HG02840 (cell line): ENCODE measurements around the gene OSBPL2.

Experiments
- ATAC-seq: cut with Tn5 transposase; IDR thresholded peaks from one replicate; pipeline ENCODE4 v1.9.1; 2021; ENCODE audit warnings: mild to moderate bottlenecking, moderate library complexity, moderate number of reproducible peaks; ENCODE audit not compliant: unreplicated experiment, low FRiP score

Gene OSBPL2

DNA sequence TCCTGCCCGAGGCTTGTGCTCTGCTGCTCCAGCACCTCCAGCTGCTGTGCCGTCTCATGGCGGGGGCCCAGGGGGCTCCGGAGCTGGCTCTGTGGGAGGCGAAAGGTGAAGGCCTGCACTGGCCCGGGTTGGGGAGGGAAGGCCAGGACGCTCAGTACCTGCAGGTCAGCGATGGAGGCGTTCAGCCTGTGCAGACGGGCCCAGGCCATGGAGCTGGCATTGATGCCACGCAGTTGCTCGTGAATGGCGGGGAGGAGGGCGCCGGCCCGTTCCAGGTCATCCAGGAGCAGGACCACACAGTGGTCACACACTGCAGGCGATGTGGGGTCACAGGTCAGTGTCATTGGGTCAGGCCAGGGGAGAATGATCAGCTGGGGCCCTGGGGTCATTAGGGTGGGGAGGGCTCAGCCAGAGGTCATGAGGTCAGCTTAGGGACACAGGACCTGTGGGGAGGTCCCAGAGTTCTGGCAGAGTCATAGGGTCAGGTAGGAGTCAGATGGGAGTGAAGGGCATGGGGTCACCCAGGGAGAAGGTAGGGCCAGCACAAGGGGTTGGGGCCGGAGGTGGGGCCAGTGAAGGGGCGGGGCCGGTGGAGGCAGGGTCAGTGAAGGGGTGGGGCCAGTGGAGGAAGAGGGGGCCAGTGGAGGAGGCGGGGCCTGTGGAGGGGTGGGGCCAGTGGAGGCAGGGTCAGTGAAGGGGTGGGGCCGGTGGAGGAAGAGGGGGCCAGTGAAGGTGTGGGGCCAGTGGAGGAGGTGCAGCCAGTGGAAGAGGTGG, 82.4 kb downstream of the OSBPL2 start:
- ATAC-seq: no peak

DNA sequence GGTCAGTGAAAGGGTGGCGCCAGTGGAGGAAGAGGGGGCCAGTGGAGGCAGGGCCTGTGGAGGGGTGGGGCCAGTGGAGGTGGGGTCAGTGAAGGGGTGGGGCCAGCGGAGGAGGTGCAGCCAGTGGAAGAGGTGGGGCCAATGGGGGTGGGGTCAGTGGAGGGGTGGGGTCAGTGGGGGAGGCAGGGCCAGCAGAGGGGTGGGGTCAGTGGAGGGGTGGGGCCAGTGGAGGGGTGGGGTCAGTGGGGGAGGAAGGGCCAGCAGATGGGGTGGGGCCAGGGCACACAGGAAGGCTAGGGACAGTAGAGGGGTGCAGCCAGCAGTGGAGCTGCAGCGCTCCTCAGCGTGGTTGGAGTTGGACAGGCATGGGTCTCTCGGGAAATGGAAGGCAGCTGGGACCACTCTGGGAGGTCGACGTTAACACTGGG, 83.2 kb downstream of the OSBPL2 start:
- no peak for ATAC-seq

DNA sequence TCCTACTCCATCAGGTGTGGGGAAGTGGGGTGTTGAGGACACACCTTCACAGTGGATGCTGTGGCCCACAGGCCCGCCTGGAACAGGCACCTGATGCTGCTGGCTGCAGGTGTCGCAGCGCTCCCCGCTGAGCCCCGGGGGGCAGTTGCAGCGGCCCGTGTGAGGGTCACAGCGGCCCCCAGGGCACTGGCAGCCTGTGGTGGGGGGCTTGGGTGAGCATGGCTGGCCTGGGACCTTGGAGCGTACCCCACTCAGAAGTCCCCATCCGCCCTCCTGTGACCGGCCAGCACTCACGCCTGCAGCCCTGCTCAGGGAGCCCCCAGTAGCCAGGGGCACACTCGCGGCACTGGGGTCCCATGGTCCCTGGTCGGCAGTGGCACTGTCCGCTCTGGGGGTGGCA, 83.7 kb downstream of the OSBPL2 start:
- ATAC-seq: no peak

DNA sequence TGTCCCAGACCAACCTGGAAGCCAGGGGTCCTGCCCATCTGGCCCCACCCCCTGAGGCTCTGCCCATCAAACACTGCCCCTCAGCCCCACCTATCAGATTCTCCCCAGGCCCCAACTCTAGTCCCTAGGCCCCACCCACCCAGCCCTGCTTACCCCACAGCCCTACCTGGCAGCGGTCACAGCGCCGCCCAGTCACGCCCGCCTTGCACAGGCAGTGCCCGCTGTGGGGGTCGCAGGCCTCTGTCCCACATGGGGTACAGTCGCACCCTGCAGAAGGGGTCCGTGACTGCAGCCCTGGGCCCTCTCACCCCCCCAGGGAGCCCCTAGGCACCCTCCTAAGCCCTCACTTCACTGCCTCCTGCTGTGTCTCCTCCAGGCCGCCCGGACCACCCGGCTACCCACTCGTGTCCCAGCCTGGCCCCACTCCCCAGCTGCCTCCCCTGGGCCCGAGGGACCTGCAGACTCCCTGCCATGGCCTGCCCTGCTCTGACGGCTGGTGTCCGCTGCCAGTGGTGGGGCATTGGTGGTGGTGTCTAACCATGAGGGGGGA, 84.2 kb downstream of the OSBPL2 start:
- no peak for ATAC-seq

DNA sequence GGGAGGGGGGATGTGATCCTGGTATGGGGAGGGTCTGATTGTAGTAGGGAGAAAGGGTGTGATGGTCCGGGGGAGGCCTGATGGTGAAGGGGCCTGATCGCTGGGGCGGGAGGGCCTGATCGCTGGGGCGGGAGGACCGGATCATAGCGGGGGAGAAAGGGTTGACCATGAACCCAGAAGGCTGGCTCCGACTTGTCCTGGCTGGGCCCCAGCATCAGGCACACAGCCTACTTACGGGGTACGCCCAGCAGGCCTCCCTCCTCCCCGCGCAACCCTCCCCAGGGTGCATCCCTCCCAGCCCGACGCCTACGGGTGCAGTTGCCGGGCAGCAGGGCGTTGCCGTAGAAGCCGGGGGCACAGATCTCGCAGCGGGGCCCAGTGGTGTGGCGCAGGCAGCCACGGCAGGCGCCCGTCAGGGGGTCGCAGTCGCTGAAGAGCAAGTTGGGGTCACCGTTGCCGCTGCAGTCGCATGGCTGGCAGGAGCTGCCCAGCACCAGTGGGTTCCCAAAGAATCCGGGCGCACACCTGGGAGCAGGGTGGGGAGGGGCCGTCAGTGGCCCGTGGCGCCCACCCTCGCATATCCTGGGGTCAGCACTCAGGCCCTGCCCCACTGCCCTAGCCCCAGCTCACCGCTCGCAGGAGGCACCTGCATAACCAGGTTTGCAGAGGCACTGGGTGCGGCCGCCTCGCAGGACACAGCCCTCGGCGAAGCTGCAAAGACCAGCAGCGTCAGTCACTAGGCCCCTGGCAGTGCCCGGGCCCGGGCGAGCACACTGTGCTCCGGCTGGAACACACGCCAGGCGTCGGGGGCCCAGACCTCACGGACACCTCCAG, 85.0 kb downstream of the OSBPL2 start:
- no peak for ATAC-seq

DNA sequence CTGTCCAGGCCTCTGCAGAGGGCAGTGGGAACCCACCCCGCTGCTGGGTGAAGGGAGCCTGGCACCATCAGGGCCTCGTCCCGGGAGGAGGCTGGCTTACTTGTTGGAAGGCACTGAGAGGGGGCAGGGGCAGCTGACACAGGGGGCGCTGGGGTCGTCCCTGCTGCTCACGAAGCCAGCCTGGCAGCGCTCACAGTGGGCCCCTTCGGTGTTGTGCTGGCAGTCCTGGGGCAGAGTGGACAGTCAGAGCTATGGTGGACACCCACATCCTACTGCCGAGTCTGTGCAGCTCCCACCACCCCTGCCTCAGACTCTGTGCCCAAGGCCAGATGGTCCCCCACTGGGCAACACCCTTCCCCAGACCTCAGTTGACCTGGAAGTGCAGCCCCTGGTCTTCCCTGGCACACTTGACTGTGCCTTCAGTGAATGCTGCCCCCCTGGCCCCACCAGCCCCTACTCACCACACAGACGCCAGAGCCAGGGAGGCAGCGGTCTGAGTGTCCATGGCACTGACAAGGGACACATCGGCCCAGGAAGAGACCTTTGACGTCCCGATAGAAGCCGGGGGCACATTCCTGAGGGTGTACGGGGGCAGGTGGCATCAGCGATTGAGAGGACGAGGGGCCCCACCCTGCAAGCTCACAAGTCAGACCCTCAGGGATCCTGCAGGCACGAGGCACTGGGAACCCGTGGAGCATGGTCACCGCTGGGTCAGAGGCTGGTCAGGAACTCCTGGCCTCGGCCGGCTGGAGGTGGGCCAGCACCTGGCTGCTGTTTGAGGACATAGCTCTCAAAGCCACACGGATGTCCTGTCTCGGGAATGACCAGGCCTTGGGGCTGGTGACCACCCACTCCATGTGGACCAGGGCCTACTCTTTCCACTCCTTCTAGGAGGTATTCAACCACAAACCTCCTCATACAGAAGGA, 85.9 kb downstream of the OSBPL2 start:
- ATAC-seq: no peak

DNA sequence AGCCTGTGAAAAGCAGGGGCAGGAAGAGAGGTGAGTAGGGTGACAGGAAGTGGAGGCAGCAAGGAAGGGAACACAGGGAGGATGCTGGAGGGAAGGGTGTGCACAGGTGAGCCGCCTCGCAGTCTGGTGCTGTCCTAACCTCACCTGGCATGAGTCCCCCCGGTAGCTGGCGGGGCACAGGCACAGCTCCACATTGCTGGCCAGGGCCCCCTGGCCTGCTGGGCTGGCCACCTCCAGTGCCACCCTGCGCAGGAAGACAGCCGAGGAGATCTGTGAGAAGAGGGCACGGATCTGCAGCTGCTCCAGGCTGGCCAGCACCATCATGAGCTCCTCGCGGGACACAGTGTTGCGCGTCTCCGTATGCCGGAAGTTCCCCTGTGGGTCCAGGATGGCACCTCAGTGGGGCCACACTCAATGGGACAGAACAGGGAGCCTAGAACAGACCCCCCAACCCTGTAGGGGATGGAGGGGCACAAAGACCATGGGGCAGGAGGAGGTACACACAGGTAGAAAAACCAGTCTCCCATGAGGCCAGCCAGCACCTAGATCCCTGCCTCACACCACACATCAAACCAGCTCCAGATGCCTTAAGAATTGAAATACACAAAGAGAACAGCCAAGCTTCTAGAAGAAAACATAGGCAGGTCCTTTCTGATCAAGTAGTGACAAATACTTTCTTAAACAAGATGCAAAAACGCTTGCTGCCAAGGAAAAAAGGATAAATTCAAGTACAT, 87.0 kb downstream of the OSBPL2 start:
- ATAC-seq: no peak

DNA sequence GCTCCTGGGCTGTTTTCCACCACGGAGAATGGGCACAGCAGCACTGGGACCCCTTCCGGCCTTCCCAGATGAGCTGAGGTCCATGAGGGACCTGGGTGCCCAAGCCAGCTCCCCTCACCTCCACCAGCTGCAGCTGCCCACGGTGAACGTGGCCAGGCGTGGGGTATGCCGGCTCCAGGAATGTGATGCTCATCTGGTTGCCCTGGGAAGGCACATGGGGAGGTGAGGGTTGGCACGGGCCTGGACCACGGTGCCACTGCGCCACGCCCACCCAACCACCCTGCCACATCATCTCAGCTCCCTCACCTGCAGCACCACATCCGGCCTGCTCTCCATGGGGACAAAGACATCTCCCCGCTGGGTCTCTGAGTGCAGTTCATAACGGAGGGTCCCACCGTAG, 88.2 kb downstream of the OSBPL2 start:
- ATAC-seq: no peak

DNA sequence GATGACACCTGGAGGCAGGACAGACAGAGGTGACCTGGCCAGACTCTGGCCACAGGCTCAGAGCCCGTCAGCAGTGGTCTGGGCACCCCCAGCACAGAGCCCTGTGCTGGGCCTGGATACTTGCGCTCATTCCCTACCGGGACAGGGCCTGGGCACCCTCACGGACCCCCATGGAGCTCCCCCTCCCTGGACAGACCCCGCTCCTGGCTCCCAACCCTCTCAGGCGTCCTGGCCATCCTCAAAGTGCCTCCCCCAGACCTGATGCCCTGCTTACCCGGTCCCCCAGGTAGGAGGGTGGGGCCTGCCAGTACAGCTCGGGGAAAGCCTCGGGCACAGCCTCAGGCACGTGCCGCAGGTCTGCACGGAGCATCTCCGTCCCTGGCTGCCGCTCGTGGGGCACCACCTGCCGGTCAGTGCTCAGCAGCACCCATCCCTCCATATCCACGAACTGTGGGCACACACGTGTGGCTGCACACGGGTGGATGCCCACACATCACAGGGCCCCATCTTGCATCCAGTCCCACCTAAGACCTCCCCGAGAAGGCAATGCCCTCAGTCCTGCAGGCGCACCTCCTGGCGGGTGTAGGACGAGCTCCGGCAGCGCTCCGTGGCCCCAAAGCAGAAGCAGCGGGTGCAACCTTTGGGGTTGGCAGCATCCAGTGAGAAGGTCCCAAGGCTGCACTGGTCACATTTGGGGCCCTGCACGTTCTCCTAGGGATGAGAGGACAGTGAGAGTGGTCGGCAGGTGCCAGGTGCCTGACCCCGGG, 88.8 kb downstream of the OSBPL2 start:
- no peak for ATAC-seq

DNA sequence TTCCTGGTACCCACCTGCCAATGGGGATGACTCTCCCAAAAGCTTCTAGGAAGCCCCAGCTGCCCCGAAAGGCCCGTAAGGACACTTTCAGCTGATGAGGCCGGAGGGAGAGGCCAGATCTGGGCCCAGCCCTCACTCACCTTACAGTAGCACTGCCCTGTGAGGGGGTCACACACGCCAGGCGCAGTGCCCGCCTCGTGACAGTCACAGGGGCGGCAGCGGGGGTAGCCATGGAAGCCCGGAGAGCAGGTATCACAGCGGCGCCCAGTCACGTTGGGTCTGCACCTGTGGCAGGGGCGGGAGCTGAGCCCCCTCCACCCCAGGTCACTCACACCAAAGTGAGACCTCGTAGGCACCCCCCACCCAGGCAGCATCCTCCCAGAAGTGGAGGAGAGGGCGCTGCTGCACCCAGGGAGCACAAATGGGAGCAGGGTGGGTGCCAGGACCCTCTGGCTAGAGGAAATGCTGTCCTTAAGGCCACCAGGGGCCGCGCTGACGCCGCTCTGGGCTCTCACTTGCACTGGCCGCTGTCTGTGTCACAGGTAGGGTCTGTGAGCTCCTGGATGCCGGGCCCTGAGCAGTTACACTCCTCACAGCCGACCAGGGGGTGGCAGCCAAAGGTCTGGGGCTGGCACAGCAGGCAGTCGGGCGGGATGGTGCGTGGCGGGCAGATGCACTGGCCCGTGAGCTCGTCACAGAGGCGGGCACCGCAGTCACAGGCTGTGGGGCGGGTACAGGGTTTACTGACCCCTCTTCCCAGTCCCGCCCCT, 89.6 kb downstream of the OSBPL2 start:
- no peak for ATAC-seq

DNA sequence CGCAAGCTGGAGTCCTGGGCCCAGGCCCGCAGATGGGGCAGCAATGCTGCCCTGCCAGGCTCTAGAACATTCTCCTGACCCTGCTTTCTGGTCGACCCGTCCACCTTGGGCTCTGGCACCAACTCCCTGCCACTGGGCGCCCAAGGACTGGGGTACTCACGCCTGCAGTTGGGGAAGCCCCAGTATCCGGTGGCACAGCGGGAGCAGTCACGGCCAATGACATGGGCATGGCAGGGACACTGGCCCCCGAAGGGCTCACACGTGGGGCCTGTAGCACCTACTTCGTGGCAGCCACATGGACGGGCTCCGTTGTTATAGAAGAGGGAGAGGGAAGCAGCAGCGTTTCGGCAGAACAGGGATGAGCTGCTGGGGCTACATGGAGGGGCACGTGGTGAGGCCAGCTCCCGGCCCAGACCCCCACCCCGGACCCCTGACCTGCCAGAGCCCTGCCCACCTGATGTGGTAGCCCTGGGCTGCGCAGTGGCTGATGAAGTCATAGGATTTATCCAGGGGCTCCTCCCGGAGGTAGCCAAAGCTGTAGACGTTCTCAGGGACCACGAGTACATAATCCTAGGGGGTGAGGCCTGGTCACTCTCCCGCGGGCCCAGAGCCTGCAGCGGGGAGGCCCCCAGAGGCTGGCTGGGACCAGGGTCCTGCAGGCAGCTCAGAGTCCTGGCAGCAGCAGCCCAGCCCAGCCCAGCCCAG, 90.5 kb downstream of the OSBPL2 start:
- ATAC-seq: no peak

DNA sequence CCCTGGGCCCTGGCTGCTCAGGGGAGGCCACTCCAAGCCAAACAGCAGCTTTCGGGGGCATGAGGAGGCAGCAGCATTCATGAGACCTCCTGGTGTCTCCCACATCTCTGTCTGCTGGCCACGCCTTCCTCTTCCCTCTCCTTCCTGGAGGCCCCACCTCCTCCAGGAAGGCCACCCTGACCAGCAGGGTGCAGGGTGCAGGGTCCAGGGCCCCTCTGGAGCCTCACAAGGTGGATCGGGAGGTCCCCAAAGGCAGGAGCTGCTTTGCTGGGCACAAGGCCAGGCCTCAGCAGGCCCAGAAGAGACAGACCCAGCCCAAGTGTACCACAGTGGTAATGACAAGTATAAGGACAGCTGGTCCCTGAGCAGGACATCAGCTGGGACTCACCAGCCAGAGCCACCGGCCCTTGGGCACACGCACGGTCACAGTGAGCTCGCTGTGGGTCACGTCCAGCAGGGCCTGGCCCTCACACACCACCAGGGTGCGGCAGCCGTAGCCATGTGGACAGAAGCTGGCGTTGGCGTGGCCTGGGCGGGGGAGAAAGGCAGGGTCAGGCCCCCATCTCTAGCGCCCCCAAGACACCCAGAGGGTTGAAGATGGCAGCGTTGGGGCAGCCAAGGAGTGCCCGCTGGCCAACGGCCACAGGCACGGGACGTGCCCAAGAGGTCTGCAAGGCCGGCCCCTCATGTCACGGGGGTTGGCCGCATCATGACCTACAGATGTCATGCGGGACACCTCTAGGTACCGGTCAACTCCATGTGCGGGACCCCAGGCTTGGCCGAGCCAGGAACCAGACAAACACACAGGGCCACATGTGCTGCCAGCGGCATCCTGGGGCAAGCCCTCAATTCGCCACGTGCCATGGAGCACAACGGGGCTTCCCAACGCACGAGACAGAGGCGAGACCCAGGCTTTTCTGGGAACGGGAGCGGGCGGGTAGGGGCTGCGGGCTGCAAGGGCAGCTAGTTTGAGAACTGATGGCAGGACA, 91.4 kb downstream of the OSBPL2 start:
- no peak for ATAC-seq

DNA sequence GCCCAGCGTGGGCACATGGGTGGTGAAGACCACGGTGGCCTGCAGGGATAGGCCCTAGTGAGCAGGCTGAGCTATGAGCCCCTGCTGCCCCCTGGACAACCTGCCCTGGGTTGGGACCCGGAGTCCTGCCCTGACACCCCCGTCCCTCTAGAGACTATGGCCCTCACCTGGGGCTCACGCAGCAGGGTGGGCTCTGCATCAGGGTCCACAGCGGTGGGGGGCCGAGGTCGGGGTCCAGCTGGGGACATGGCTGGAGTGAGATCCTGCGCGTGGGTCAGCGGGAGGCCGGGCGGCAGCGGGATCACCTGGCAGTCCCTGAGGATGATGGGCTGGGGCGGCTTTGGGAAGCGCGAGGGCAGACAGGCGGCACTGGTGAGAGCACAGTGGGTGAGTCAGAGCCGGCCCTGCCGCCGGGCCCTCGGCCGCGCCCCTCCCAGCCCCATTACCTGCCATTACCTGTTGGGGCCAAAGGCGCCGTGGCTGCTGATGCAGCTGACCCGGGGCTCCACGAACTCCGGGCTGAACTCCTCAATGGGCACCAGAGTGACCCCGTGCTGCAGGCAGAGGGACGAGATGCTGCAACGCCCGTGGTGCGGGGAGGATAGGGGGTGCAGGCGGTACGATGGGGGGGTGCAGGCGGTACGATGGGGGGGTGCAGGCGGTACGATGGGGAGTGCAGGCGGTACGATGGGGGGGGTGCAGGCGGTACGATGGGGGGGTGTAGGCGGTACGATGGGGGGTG, 92.4 kb downstream of the OSBPL2 start:
- no peak for ATAC-seq

DNA sequence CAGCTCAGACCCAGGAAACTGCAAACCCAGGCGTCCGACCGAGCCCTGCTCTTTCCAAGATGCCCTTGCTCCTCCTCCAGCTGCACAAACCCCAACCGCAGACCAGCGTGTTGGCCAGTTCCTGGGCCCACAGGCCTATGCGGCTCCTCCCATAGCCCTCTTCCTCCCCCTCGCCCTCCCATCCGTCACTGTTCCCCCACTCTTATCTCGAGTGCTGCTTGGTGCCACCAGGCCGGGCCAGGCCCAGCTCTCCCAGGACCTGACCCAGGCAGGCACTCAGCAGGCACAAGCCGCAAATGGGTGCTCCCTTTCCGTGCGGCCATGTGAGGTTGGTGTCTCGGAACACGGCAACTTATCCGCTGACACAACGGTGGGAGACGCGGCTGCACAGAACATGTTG, 93.0 kb downstream of the OSBPL2 start:
- no peak for ATAC-seq

DNA sequence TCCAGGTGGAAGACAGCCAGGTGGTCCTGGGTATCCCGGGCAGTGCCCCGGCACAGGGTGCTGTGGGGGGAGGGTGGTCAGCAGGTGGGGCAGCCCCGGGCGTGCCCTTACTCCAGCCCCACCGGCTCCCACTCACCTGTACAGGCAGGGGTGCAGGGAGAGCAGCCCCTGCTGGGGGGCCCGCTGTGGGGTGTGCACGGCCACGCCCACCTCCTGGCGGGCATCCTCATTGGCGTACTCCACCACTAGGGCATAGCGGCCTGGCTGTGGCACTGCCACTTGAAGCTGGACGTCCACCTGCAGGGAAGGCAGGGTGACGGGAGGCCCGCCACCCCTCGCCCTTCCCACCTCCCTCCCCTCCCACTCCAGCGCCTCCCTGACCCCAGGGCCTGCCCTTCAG, 94.1 kb downstream of the OSBPL2 start:
- ATAC-seq: no peak
